ENCODE data around the gene ZNF611.

DNA sequence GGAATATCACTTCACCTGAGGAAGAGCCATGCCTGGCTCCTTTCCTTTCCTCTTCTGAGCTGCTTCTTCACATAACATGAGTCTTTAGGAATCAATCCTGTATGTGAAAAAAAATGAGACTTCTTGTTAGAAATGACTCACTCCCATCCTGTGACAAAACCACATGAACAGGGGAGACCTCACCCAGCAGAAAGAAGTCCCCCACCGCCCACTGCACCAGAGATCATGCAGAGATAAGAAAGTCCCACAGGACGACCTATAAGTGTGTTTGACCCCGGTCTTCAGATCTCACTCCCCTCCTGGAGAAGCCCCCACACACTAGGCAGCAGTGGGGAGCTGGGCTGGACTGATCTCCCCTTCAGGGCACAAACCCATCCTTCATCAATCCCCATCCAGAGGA is 44.0 kb upstream of the ZNF611 start:
- TF ChIP-seq GATA3 (IDR thresholded peaks at IDR 0.05; ENCODE audit: low read depth, low read length) (no peak), GATA2 (IDR thresholded peaks at IDR 0.05; ENCODE audit: low read depth, low read length) (no peak)
